Activated T-cell treated with anti-CD3 and anti-CD28 coated beads, Interleukin-2, amount 50 U/mL, for 1 hour (primary cell): ENCODE results near the gene AMIGO2.
"Not testable (repeated sequence)": the region's sequence is repeated elsewhere in the genome, so short reads cannot be mapped to it uniquely, and the experiment has no call there.

ENCODE experiments used
- DNase-seq: peaks from one replicate; pipeline ENCODE4 v3.0.0-alpha.2; 2020

Gene AMIGO2

GRCh38 chr12:47079468-47079980 lies at the start of gene AMIGO2, which contains the start of gene PCED1B:
Gene AMIGO2, minus strand, starts transcription at chr12:47079959. Its CDS starts 957 bp downstream, at chr12:47079002.
Gene PCED1B, plus strand, starts transcription at chr12:47079621. Its CDS starts 155,443 bp downstream, at chr12:47235064.
- peak; percentile 74 for DNase-seq

GRCh38 chr12:47126246-47126645 lies 46.5 kb upstream of the AMIGO2 start:
- DNase-seq = no peak

GRCh38 chr12:47124451-47124850 lies 44.7 kb upstream of the AMIGO2 start:
- DNase-seq = no peak

GRCh38 chr12:47123730-47124129 lies 44.0 kb upstream of the AMIGO2 start:
- DNase-seq = no peak

GRCh38 chr12:47122602-47123001 lies 42.8 kb upstream of the AMIGO2 start:
- DNase-seq = no peak

- no peak for DNase-seq
Observed at GRCh38 chr12:47121146-47121545, 41.4 kb upstream of the AMIGO2 start.

- no peak for DNase-seq
Observed at GRCh38 chr12:47120736-47121135, 41.0 kb upstream of the AMIGO2 start.

GRCh38 chr12:47117305-47117704 lies 37.5 kb upstream of the AMIGO2 start:
- DNase-seq = not testable (repeated sequence)

- DNase-seq = no peak
Observed at GRCh38 chr12:47114481-47114892, 34.7 kb upstream of the AMIGO2 start.

- DNase-seq = no peak
Observed at GRCh38 chr12:47112679-47113078, 32.9 kb upstream of the AMIGO2 start.

GRCh38 chr12:47111854-47112253 lies 32.1 kb upstream of the AMIGO2 start:
- no peak for DNase-seq

GRCh38 chr12:47111392-47111778 lies 31.6 kb upstream of the AMIGO2 start:
- DNase-seq = no peak

GRCh38 chr12:47110718-47111391 lies 31.1 kb upstream of the AMIGO2 start:
- no peak for DNase-seq

GRCh38 chr12:47110011-47110541 lies 30.3 kb upstream of the AMIGO2 start:
- DNase-seq = no peak

GRCh38 chr12:47107926-47108325 lies 28.2 kb upstream of the AMIGO2 start:
- DNase-seq = no peak

- DNase-seq = no peak
Observed at GRCh38 chr12:47107446-47107845, 27.7 kb upstream of the AMIGO2 start.

- DNase-seq = no peak
Observed at GRCh38 chr12:47105914-47106674, 26.3 kb upstream of the AMIGO2 start.

GRCh38 chr12:47102845-47103651 lies 23.3 kb upstream of the AMIGO2 start:
- DNase-seq = no peak

GRCh38 chr12:47102406-47102805 lies 22.6 kb upstream of the AMIGO2 start:
- no peak for DNase-seq

GRCh38 chr12:47100160-47100559 lies 20.4 kb upstream of the AMIGO2 start:
- no peak for DNase-seq

GRCh38 chr12:47099610-47100009 lies 19.9 kb upstream of the AMIGO2 start:
- DNase-seq = no peak

GRCh38 chr12:47098099-47098498 lies 18.3 kb upstream of the AMIGO2 start:
- DNase-seq = no peak
